Cortex of kidney (tissue), 1 donor: Measurements from ENCODE around the gene DLEC1.
"Not testable (repeated sequence)": the region's sequence is repeated elsewhere in the genome, so short reads cannot be mapped to it uniquely, and the experiment has no call there.

ENCODE experiments used
- DNase-seq: peaks from one replicate; lab custom pipeline; 2025; lab: John Stamatoyannopoulos, UW

The DLEC1 gene

GRCh38 chr3:38036286-38036685 is 2.7 kb upstream of the DLEC1 start:
- no peak for DNase-seq

- DNase-seq = no peak
These were observed 2.1 kb upstream of the DLEC1 start for GRCh38 chr3:38036906-38037305.

- DNase-seq = no peak
These were observed 529 bp upstream of the DLEC1 start for GRCh38 chr3:38038447-38038911.

GRCh38 chr3:38039899-38040261 is 872 bp downstream of the DLEC1 start:
- DNase-seq = no peak

- DNase-seq = no peak
These were observed 1.4 kb downstream of the DLEC1 start for GRCh38 chr3:38040401-38040800.

GRCh38 chr3:38043486-38043885 is 4.5 kb downstream of the DLEC1 start:
- no peak for DNase-seq

GRCh38 chr3:38046027-38046426 is 7.0 kb downstream of the DLEC1 start:
- DNase-seq = no peak

GRCh38 chr3:38046821-38047220 is 7.8 kb downstream of the DLEC1 start:
- DNase-seq = no peak

GRCh38 chr3:38047896-38048295 is 8.9 kb downstream of the DLEC1 start:
- no peak for DNase-seq

GRCh38 chr3:38049358-38050126 is 10.5 kb downstream of the DLEC1 start:
- DNase-seq = no peak

- DNase-seq = no peak
These were observed 12.1 kb downstream of the DLEC1 start for GRCh38 chr3:38051131-38051530.

- DNase-seq = not testable (repeated sequence)
These were observed 14.3 kb downstream of the DLEC1 start for GRCh38 chr3:38053286-38053685.

- DNase-seq = not testable (repeated sequence)
These were observed 14.9 kb downstream of the DLEC1 start for GRCh38 chr3:38053813-38054498.

- DNase-seq = no peak
These were observed 15.5 kb downstream of the DLEC1 start for GRCh38 chr3:38054499-38055001.

- DNase-seq = no peak
These were observed 20.1 kb downstream of the DLEC1 start for GRCh38 chr3:38059148-38059547.

GRCh38 chr3:38059591-38059990 is 20.6 kb downstream of the DLEC1 start:
- DNase-seq = no peak

- DNase-seq = no peak
These were observed 23.8 kb downstream of the DLEC1 start for GRCh38 chr3:38062809-38063208.

- not testable (repeated sequence) for DNase-seq
These were observed 25.4 kb downstream of the DLEC1 start for GRCh38 chr3:38064453-38064852.

GRCh38 chr3:38067508-38068233 is 28.7 kb downstream of the DLEC1 start:
- no peak for DNase-seq

GRCh38 chr3:38070013-38070412 is 31.0 kb downstream of the DLEC1 start:
- DNase-seq = no peak

GRCh38 chr3:38077073-38077472 is 38.1 kb downstream of the DLEC1 start:
- not testable (repeated sequence) for DNase-seq

GRCh38 chr3:38082296-38082695 is 43.3 kb downstream of the DLEC1 start:
- not testable (repeated sequence) for DNase-seq

GRCh38 chr3:38083254-38083653 is 44.2 kb downstream of the DLEC1 start:
- not testable (repeated sequence) for DNase-seq
